Left forelimb (tissue), 1 donor: ENCODE data around the gene GPR89B.
"Not testable (repeated sequence)": the region's sequence is repeated elsewhere in the genome, so short reads cannot be mapped to it uniquely, and the experiment has no call there.

Source experiments
- DNase-seq: peaks from one replicate; pipeline ENCODE4 v3.0.0-alpha.2; 2018; ENCODE audit warnings: low spot score

Gene GPR89B

DNA sequence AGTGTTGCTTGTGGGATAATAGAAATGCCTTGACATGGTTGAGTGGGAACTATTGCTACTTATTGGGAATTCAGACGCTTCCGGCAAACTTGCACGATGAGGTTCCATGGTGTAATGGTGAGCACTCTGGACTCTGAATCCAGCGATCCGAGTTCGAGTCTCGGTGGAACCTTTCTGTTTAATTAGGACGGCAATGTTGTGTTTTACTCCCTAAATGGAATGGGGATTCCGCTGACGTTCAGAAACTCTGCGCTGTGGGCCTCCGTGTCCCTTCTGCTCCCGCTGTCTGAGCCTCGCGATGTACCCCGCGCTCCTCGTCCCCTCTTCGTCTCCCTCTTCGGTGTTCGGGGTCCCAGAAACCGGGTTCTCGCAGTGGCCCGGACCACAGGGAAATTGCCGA lies 104.5 kb downstream of the GPR89B start:
- DNase-seq: not testable (repeated sequence)

GRCh38 chr1:148033147-148033546 lies 104.9 kb downstream of the GPR89B start:
- DNase-seq: not testable (repeated sequence)

- not testable (repeated sequence) for DNase-seq
Observed at GRCh38 chr1:148037850-148038461, 109.7 kb downstream of the GPR89B start.

- peak; percentile 70 for DNase-seq
Observed at GRCh38 chr1:148038462-148039333, 110.5 kb downstream of the GPR89B start.
